Endometrial microvascular endothelial cells (primary cell): ENCODE measurements around the gene KIAA0040. TPM values are rescaled to one million over a fixed set of nuclear protein-coding genes. Genes with fewer than 3 reads are reported as not detected.

ENCODE experiments used
- in situ Hi-C: cut with HindIII; loops from 2 replicates; pipeline ENCODE4 v1.10.0; 2017; ENCODE audit warnings: low sequenced_read_pairs, low pct_unique_long_range_greater_than_20kb; ENCODE audit errors: inconsistent ontology term
- total RNA-seq: library from RNA; depleted of rRNA; stranded (reverse); fragments of >200 nt; gene quantifications from one replicate; pipeline ENCODE4 v1.2.3, GENCODE V29; 2015; ENCODE audit errors: inconsistent ontology term

Gene KIAA0040
- total RNA-seq, 1 donor from 2014 or later, result 5.9 TPM

GRCh38 chr1:175204330-175204729 lies 11.8 kb upstream of the KIAA0040 start:
- in situ Hi-C loops, result no loop called here

DNA sequence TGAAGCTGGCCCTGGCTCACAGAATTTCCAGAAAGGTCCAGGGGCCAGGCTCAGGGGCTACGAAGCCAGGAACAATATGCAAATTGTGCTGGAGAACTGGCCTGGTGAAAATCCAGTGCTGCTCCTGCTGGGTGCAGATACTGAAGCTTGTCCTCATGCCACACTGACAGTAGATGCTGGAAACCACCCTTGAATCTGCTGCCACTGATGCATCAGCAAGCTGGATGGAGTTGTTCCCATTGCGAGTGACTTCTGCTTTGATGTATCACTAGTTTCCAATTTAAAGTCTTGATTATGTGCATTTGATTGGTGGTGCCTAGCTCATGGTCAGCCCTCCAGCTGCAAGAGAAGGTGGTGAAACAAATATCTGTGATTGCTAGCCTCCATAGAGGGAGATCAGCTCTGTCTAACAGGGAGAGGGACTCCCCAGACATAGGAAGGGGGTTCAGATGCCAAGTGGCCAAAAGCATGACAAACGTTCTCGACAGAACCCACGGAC lies 11.0 kb upstream of the KIAA0040 start:
- in situ Hi-C loops, result no loop called here

DNA sequence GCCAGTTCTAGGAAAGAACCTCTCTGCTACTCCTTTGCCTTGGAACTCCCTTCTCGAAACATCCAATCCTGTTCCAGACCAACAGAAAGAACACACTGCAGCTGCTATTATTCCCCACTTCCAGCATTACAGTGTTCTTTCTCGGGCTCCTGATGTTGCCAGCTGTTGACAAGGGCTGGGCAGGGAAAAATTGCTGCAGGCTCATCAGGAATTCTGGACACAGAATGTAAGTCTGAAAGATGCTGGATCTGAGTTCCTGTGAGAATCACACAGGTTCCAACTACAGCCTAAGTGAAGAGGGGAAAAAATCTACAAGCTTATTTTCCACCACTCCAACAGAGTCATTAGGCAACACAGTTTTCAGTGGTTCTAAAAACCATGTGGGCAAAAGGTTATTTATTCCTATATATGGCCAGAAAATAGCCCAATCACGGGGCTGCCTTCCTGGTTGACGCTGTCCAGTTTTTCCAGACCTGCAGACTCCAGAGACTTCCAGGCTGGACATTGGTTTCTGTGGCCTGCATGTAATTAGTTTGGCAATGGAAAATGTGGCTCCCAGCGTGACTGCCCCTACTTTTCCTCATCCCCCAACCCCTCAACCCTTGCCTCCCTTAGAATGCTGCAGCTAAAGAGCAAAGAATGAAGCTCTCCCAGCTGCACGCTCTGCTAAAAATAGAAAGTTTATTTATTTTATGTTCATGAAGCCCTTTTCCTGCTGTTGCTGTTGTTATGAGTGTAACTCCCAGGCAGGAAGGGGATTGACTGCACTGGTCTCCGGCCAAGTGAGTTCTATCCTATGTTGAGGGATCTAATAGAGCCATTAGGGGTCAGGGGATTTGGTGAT lies 8.3 kb upstream of the KIAA0040 start:
- in situ Hi-C loops, result no loop called here

DNA sequence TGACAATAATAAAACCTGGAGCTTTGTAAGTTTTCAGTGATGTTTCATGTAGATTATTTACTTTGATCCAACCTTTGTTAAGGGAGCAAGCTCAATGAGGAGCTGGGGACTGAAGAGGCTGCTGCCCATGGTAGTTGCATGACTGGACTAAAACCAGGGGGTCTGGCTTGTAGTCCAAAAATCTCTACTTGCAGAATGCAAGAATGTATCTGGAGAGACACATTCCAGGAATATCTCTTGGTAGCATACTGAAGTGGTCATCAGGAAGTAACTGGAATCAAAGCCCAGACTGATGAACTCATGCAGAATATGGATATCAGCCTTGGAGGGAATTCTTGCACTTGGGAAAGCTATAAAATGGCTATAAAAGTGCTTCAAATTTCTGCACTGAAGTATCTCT lies 5.8 kb upstream of the KIAA0040 start:
- in situ Hi-C loops, result no loop called here

DNA sequence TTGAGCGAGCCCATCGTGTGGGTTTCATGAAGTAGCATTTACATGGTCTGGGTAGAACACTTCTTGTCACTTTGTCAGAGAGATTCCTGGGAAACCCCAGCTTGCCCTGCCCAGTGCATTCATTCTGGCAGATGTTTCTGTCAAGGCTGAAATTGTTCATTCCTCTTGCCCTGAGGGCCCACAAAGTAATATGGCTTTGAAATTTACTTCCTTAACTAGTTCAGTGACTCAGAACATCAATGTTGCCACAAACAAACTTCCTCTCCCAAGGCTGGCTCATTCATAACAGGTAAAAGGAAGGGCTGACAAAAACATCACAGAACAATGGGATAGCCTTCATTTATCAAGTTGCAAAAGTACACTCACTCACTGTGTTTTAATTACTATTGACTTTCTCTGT lies 5.0 kb upstream of the KIAA0040 start:
- in situ Hi-C loops, result no loop called here

- in situ Hi-C loops, result no loop called here
These were observed 3.2 kb upstream of the KIAA0040 start for GRCh38 chr1:175195798-175196197.

DNA sequence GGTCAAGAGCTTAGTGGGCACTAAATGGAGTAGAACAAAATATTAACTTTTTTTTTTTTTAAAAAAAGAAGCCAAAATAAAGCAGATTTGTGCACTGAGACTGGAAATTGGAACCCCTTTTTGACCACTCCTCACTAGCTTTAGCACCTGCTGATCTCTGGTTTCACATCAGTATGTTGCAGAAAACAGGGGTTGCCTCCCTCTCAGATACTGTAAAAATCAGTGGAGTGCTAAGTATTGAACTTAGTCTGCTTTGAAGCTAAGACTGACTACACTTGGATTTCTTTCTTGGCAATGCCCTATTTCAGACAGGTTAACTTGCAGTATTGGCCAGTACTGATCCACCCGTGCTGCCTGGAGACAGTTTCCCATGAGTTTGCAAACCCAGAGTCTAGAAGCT lies 2.7 kb upstream of the KIAA0040 start:
- in situ Hi-C loops, result no loop called here

DNA sequence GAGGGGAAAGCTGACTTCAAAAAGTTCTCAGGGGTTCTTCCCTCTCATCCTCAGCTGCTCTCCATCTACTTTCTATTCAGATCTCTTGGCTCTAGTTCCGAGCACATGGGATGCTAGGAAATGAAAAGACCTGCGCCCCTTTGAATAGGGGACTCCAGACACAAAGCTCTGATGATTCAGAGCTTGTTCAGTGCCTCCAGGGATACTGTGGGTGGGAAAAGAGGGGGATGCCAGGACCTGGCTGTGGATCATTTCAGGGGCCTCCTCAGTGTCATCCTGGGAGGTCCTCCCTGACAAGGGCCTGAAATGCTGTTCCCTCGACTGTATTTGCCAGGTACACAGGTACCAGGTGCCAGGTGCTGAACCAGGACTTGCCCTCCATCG lies 943 bp upstream of the KIAA0040 start:
- in situ Hi-C loops, result no loop called here

- in situ Hi-C loops, result no loop called here
These were observed 406 bp downstream of the KIAA0040 start for GRCh38 chr1:175192111-175192629.

GRCh38 chr1:175191659-175192058 lies 917 bp downstream of the KIAA0040 start:
- in situ Hi-C loops, result no loop called here

- in situ Hi-C loops, result no loop called here
These were observed 3.6 kb downstream of the KIAA0040 start for GRCh38 chr1:175188936-175189335.

DNA sequence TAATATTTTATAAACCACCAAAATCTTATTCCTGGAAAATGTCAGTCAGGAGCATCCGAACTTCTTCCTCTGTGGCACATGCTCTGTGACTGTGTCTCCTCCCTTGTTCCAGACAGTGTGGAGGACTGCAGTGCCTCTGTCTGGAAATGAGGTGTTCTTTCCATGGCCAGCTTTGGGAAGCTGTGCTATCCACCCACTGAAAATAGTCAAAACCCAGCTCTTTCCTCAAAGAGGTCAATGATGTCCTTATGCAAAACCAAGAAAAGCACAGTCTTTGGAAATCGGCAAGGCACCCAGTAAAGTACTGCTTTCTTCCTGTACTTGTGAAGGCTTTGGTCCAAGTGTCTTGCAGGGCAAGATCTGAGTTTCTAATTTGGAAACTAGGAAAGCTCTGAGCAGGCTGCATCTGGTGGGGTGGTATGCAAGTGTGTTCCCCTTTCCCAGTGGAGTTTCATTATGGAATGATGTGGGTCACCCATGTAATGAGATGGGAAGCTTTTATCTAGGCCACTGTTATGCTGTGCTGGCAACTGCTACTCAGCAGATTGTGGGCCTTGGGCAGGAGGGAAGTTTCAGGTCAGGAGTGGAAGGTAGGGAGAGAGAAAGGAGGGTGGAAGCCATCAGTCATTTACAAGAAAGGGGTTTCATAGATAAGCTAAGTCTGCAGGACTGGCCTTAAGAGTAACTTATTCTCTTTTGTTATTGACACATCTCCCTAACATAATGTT lies 6.0 kb downstream of the KIAA0040 start:
- in situ Hi-C loops, result no loop called here

DNA sequence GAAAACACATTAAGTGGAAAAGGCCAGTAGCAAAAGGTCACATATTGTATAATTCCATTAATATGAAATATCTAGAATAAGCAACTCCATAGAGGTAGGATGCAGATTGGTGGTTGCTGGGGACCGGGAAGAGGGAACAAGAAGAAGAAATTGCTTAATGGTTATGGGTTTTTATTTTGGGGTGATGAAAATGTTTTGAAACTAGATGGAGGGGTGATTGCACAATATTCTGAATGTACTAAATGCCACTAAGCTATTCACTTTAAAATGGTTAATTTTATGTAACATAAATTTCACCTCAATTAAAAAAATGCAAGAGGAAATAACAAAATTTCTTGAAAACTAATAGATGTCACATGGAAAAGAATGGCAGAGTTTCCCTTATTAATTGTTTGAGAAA lies 6.7 kb downstream of the KIAA0040 start:
- in situ Hi-C loops, result no loop called here

DNA sequence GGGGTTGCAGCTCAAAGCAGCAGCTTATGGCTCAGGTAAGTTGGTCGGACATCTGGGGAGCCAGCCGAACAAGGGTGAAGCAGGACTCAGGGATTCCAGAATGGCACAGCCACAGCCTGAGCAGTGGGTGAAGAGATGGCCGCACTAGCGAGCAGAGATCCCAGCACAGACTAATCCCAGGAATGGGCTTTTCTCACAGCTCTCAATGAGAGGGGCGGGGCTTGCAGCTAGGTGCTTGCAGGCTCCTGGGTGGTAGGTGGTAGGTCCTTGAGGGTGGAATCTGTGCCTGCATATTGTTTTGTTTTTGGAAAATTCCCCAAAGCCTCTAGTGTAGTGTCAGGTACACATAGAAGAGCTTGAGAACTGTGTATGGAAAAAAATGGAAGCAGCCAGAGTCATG lies 9.0 kb downstream of the KIAA0040 start:
- in situ Hi-C loops, result no loop called here

- in situ Hi-C loops, result no loop called here
These were observed 10.3 kb downstream of the KIAA0040 start for GRCh38 chr1:175182201-175182746.

DNA sequence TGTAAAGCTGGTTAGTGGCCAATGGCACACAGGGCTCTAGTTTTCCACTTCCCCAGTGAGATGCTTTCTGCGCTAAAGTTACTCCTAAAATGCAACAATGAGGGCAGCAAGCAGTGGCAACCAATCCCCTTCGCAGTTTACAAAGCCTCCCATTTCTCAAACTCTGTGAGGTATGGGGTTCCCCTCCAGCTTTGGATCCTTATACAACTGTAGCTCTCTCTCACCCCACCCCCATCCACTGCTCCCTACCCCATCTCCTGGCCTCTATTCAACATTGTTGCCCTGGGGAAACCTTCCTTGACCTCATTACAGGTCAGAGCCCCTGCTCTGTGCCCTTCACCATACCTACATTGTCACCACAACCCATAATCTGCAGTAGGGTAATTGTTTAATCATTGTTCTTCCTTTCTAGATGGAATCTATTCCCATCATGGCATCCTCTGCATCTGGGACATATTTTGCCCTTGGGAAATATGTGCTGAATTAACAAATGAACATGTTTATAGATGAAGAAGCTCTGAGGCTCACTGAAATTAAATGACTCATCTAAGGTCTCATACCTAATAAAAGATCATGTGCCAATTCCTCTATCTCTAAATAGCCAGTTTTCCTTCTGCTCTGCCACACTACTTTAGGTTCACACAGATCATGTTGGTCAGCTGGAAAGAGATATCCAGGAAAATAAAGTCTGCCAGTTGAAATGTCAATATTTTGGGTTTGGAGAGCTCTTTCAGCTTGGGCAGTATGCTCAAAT lies 12.6 kb downstream of the KIAA0040 start:
- in situ Hi-C loops, result no loop called here

DNA sequence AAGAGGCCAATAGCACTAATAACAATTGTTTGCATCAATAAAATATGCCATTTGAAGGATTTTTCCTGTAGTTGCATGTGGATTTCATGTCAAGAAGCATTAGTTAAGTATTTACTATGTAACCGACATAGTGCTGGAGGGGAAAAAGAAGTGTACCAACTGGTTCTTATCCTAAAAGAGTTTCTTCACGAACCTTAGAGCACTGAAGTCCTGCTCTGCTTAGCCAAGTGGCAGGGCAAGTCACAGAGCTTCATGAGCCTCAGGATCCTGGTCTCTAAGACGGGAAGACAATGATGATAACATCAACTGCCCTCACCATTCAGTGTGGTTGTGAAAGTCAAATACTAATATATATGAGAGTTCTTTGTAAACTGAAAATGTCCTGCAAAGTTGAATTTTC lies 14.1 kb downstream of the KIAA0040 start:
- in situ Hi-C loops, result no loop called here

DNA sequence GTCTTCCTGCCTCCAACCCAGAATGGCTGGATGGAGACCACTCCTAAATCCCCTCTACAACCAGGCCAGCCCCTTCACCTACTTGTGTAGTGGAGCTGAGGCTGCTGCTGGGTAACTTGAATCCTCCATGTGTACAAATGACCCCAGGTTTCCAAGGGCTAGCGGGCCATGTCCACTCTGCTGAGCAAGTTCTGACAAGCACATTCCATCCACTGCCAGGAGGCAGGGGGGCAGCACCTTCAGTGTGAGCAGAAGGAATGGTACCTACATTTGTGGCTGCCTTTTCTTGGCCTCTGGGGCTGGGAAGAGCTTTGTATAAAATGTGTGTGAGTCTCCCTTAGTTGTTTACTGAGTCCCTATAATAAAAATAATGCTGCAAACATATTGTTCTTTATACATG lies 14.5 kb downstream of the KIAA0040 start:
- in situ Hi-C loops, result no loop called here

GRCh38 chr1:175176246-175176645 lies 16.3 kb downstream of the KIAA0040 start:
- in situ Hi-C loops, result no loop called here
